ENCODE data around the gene ACTG1. TPM values are rescaled to one million over a fixed set of nuclear protein-coding genes. Genes with fewer than 3 reads are reported as not detected.

The ACTG1 gene
- total RNA-seq, 1 donor from 2014 or later, result 5,342 TPM

DNA sequence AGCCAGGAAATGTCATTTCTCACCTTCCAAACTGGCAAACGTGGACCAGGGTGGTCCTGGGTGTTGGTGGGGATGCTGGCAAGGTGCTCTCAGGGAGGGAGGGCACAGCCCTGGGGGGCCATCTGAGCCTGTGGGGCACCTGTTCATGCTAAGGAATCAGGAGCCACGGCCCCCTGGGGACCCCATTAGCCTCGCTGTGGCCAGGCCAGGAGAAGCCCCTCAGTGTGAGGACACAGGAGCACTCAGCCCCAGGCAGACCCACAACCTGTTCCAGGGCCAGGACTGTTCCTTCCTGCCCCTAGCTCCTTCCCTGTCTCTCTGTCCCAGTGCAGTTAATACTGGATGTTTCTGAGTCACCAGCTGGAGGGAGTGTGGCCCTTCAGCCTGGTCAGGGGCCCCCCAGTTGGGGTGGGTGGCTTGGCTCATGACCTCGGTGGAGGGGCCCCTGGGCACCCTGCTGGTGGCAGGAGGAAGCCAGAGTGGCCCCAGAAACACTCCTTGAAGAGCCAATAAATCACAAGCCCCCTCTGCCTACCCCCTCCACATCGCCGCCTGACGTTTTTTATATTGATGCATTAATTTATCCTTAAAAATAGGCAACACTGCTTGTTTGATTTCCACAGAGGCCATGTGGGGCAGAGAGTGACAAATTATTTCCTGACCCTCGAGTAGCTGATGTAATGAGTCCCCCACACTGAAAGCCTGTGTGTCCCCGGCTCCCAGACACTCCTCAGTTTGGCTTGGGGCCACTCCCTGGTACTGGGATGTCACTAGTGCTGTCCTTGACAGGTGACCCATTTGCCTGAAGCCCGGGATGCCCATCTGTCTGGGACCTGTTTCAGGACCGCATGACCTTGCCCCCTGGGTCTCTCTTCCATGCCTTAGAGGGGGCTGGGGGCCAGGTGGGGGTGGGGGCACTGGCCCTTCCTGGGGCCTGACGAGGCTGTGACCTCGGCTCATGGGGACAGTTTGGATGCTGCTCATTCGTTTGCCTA lies 22.3 kb downstream of the ACTG1 start:
- Mint-ChIP-seq H3K27me3 (ENCODE audit: unreplicated experiment) (peaks cover 11% of the 10 kb centered on the region), H3K4me1 (ENCODE audit: low read depth, unreplicated experiment) (peaks cover 37% of the 10 kb centered on the region), H3K27ac (ENCODE audit: unreplicated experiment) (peak overlapping the region; percentile 95), H3K36me3 (ENCODE audit: unreplicated experiment) (no peaks in the 10 kb centered on the region), H3K9me3 (ENCODE audit: unreplicated experiment) (peaks cover 11% of the 10 kb centered on the region), H3K4me3 (ENCODE audit: unreplicated experiment) (peak overlapping the region; percentile 87)
- peak; percentile 56 for DNase-seq
- TF ChIP-seq, protein P1, sequence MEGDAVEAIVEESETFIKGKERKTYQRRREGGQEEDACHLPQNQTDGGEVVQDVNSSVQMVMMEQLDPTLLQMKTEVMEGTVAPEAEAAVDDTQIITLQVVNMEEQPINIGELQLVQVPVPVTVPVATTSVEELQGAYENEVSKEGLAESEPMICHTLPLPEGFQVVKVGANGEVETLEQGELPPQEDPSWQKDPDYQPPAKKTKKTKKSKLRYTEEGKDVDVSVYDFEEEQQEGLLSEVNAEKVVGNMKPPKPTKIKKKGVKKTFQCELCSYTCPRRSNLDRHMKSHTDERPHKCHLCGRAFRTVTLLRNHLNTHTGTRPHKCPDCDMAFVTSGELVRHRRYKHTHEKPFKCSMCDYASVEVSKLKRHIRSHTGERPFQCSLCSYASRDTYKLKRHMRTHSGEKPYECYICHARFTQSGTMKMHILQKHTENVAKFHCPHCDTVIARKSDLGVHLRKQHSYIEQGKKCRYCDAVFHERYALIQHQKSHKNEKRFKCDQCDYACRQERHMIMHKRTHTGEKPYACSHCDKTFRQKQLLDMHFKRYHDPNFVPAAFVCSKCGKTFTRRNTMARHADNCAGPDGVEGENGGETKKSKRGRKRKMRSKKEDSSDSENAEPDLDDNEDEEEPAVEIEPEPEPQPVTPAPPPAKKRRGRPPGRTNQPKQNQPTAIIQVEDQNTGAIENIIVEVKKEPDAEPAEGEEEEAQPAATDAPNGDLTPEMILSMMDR (IDR thresholded peaks at IDR 0.05; ENCODE audit: partially characterized antibody, unreplicated experiment), result no peak

DNA sequence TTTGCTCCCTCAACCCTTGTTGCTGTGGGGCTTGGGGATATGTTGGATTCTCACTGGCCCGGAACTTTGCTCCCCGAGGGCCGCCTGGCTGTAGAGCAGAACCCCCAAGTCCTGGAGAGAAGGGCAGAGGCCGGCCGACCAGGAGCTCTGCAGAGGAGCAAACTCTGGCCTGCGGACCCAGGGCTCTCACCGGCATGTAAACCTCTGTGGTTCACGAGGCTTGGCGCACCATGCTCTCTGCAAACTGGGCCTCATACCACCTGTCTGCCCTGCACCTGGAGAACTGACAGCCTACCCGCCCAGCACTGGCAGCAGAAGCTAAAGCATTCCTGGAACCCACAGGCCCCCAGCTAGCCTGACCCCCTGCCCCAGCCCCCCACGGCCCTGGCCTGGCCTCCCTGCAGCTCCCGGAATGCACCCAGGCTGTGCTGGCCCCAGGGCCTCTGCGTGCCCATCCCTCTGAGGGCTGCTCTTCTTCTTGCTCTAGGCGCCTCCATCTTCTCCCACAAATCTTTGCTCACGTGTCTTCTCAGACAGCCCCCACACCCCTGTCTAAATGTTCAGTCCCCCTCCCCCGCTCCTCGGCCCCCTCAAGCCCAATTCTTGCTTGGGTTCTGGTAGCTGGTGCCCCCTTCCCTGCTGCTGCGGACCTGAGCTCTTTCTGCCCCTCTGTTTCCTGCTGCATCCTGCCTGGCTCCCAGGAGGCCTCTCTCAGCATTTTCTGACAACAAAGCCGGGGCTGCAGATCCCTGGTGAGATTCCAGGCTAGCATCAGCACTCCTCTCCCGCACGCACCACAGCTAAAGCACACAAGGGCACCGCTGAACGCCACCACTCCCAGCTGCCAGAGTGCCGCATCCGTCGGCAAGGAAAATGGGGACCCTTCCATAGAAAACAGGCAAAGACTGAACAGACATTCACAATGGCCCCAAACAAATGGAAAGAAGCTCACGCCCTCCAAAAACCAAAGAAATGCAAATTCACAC lies 23.3 kb downstream of the ACTG1 start:
- TF ChIP-seq, protein P1 (IDR thresholded peaks at IDR 0.05; ENCODE audit: partially characterized antibody, unreplicated experiment), result no peak
- H3K27ac Mint-ChIP-seq (ENCODE audit: unreplicated experiment), result peak overlapping the region; percentile 95
- H3K4me1 Mint-ChIP-seq (ENCODE audit: low read depth, unreplicated experiment), result peaks cover 28% of the 10 kb centered on the region
- H3K9me3 Mint-ChIP-seq (ENCODE audit: unreplicated experiment), result peaks cover 7% of the 10 kb centered on the region
- peak; percentile 72 for DNase-seq
- H3K36me3 Mint-ChIP-seq (ENCODE audit: unreplicated experiment), result no peaks in the 10 kb centered on the region
- H3K27me3 Mint-ChIP-seq (ENCODE audit: unreplicated experiment), result peaks cover 5% of the 10 kb centered on the region
- H3K4me3 Mint-ChIP-seq (ENCODE audit: unreplicated experiment), result peak overlapping the region; percentile 87

GRCh38 chr17:81488276-81488860 lies 24.2 kb downstream of the ACTG1 start:
- peaks cover 7% of the 10 kb centered on the region for H3K9me3 Mint-ChIP-seq (ENCODE audit: unreplicated experiment)
- TF ChIP-seq, protein P1 (IDR thresholded peaks at IDR 0.05; ENCODE audit: partially characterized antibody, unreplicated experiment), result peak; percentile 12
- peaks cover 5% of the 10 kb centered on the region for H3K27me3 Mint-ChIP-seq (ENCODE audit: unreplicated experiment)
- H3K4me3 Mint-ChIP-seq (ENCODE audit: unreplicated experiment), result no peak overlapping the region
- H3K27ac Mint-ChIP-seq (ENCODE audit: unreplicated experiment), result no peak overlapping the region
- no peaks in the 10 kb centered on the region for H3K36me3 Mint-ChIP-seq (ENCODE audit: unreplicated experiment)
- H3K4me1 Mint-ChIP-seq (ENCODE audit: low read depth, unreplicated experiment), result peaks cover 27% of the 10 kb centered on the region
- no peak for DNase-seq

DNA sequence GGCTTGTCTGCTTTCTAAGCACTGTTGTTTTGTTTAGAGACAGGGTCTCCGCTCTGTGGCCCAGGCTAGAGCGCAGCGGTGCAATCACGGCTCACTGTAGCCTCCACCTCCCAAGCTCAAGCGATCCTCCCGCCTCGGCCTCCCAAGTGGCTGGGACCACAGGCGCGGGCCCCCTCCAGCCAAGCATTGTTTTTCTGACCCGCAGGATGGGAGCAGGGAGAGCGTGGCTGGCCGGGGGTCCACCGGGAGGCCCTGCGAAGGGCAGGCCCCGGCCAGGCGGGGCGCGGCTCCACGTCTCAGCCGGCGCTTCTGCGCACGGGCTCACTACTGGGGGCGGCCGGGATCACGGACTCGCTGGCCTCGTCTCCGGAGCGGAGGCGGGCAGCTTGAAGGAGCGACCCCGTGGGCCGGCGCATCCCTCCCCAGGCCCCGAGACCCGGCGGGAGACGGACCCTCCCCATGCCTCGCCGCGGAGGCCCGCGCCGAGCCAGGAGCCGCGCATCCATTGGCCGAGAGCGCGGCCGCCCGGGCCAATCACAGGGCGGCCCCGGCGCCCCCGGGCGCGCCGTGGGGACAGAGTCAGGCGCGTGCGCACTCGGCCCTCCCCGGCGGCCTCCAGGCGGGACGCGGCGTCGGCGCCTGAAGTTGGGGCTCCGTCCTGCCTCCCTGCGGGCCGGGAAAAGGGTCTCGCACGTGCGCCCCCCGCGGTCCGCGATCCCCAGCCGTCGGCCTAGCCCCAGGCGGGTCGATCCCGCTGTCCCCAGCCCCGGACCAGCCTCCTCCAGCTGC lies 24.9 kb downstream of the ACTG1 start:
- peak; percentile 78 for DNase-seq
- H3K27ac Mint-ChIP-seq (ENCODE audit: unreplicated experiment), result no peak overlapping the region
- H3K4me1 Mint-ChIP-seq (ENCODE audit: low read depth, unreplicated experiment), result peaks cover 30% of the 10 kb centered on the region
- peaks cover 7% of the 10 kb centered on the region for H3K9me3 Mint-ChIP-seq (ENCODE audit: unreplicated experiment)
- H3K36me3 Mint-ChIP-seq (ENCODE audit: unreplicated experiment), result no peaks in the 10 kb centered on the region
- peaks cover 7% of the 10 kb centered on the region for H3K27me3 Mint-ChIP-seq (ENCODE audit: unreplicated experiment)
- no peak overlapping the region for H3K4me3 Mint-ChIP-seq (ENCODE audit: unreplicated experiment)
- TF ChIP-seq, protein P1 (IDR thresholded peaks at IDR 0.05; ENCODE audit: partially characterized antibody, unreplicated experiment), result no peak
